Heart left ventricle (tissue), 13 donors: ENCODE results near the gene NOP9.

Source experiments
- CTCF ChIP-seq, 12 donors: fragments of 200-600 bp; sonication (generic) in 4 of 12; IDR thresholded peaks; one replicate each; pipeline versions ENCODE4 v1.5.0 to v1.8.0; 2018 to 2022; ENCODE audit warnings: antibody characterized with exemption in 12 of 12, mild to moderate bottlenecking in 5 of 12
- POLR2A ChIP-seq, 2 donors: fragments of 450-650 bp; IDR thresholded peaks; one replicate each; pipeline ENCODE4 v1.6.1; 2017; ENCODE audit warnings: antibody characterized with exemption in 2 of 2, mild to moderate bottlenecking in 2 of 2, moderate library complexity in 2 of 2
- donor health status: ischemic (EF 13 %, LVEDD 7.1; RV severe dilation, severe dysfunction).
- donor health status: DM: no; HTN: yes; CAD: no.
- donor health status: DM: no; HTN: no; CAD: no.
- donor health status: ischemic (EF 25% LVEDD 6.9; RV normal size, moderate dysfunction).
- donor health status: ischemic (EF 25% LVEDD 5.7; RV mildly dilated, moderate dysfunction).
- donor health status: ischemic (EF 35%, LVEDD 5.7; RV mildly dilated, moderate dysfunction).
- donor health status: nonischemic (EF 11% LVEDD 7.7; RV severe dilation, severe dysfunction).
- donor health status: DM: yes; HTN: yes; CAD: no.
- donor health status: PGD.
- donor health status: ischemic (EF 29% LVEDD 5.4; RV normal size, mild dysfunction).
- donor health status: nonischemic (EF 23%, LVEDD 6.1; RV moderate dilation, normal function).

DNA sequence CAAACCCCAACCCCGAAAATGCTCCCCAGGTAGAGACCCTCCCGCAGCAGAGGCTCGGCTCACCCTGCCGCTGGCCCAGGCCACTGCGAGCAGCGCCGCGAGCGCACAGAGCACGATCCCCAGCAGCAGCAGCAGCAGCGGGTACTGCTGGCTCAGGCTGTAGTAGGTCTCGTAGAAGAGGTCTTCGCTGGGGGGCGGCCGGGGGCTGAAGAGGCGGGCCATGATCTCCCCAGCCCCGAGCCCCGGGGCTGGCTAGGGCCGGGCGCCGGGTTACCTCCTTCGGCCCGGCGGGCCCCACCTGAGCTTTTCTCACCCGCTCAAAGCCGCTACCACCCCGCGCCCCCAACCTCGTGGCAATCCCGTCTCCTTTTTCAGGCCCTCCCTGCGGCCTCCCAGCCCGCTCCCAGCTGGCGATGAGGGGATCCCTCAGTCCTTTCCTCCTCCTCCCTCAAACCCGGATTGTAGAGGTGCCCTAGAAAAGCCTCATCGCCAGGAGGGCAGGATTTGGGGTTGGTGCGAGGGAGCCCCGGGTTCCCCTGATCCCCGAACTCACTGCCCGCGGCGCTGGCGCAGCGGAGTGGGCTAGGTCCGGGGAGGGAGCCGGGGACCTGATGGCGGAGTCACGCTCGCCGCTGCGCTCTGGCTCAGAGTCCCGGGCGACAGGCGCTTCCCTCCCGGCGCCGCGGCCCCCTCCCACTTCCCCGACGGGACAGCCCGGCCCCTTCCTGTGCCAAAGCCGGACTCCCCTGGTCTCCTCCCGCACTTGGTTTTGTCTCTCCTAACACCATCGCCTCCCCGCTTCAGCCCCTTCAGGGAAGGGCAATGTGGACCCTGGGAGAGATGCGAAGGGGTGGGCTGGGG is 35.0 kb downstream of the NOP9 start, which contains the start of gene ADCY4:
- TF ChIP-seq CTCF (IDR thresholded peaks at IDR 0.05) (no peak), POLR2A (IDR thresholded peaks at IDR 0.05) (peak in 1 of 2 donors; percentile 80)
